GM23338 (cell line): Measurements from ENCODE around the gene GTSF1L. TPM values are rescaled to one million over a fixed set of nuclear protein-coding genes. Genes with fewer than 3 reads are reported as not detected.

Experiments
- ATAC-seq: fragments of 200-7000 bp; cut with Tn5 transposase; 3 replicates; pipeline ENCODE4 v1.9.1; 2020
- DNase-seq: peaks from one replicate; pipeline ENCODE4 v3.0.0-alpha.2; 2015; ENCODE audit warnings: low spot score
- H2AFZ ChIP-seq: fragments of 200-600 bp; sonication (generic); 2 replicates; pipeline ENCODE4 v1.8.0; 2016; ENCODE audit warnings: antibody characterized with exemption, mild to moderate bottlenecking, moderate library complexity
- H3F3A ChIP-seq: fragments of 200-600 bp; sonication (generic); replicated peaks from 2 replicates; pipeline ENCODE4 v1.8.0; 2017; ENCODE audit warnings: antibody characterized with exemption, mixed run types, low read depth
- H3K27ac ChIP-seq: fragments of 200-600 bp; sonication (generic); 2 replicates; pipeline ENCODE4 v1.6.1; 2016; ENCODE audit warnings: low read depth
- H3K27me3 ChIP-seq: fragments of 200-600 bp; sonication (generic); 2 replicates; pipeline ENCODE4 v1.8.0; 2016; ENCODE audit warnings: mild to moderate bottlenecking, mixed run types, moderate library complexity; ENCODE audit not compliant: insufficient read depth
- H3K36me3 ChIP-seq: fragments of 200-600 bp; sonication (generic); 2 replicates; pipeline ENCODE4 v1.8.0; 2016; ENCODE audit warnings: mild to moderate bottlenecking; ENCODE audit not compliant: insufficient read depth
- H3K4me1 ChIP-seq: fragments of 200-600 bp; sonication (generic); 2 replicates; pipeline ENCODE4 v1.8.0; 2016; ENCODE audit warnings: mild to moderate bottlenecking, moderate library complexity; ENCODE audit not compliant: insufficient read depth
- H3K4me2 ChIP-seq: fragments of 200-600 bp; sonication (generic); 2 replicates; pipeline ENCODE4 v1.7.1; 2017; ENCODE audit warnings: mixed run types
- H3K4me3 ChIP-seq: fragments of 200-600 bp; sonication (generic); 2 replicates; pipeline ENCODE4 v1.6.1; 2016; ENCODE audit warnings: mixed run types
- H3K79me2 ChIP-seq: fragments of 200-600 bp; sonication (generic); replicated peaks from 2 replicates; pipeline ENCODE4 v1.8.0; 2017; ENCODE audit warnings: mild to moderate bottlenecking; ENCODE audit not compliant: insufficient read depth
- H3K9me2 ChIP-seq: fragments of 200-600 bp; sonication (generic); 2 replicates; pipeline ENCODE4 v1.8.0; 2017; ENCODE audit not compliant: insufficient read depth
- H4K20me1 ChIP-seq: fragments of 200-600 bp; sonication (generic); replicated peaks from 2 replicates; pipeline ENCODE4 v1.8.0; 2017; ENCODE audit warnings: mild to moderate bottlenecking; ENCODE audit not compliant: insufficient read depth
- H3K27ac Mint-ChIP-seq: 2 replicates; pipeline ENCODE4 v1.8.0; 2020; ENCODE audit warnings: inconsistent platforms, mild to moderate bottlenecking, moderate library complexity, mixed read lengths
- H3K27me3 Mint-ChIP-seq: 3 replicates; pipeline ENCODE4 v1.8.0; 2022; ENCODE audit warnings: low read depth, mild to moderate bottlenecking, moderate library complexity, mixed read lengths, inconsistent platforms; ENCODE audit not compliant: insufficient read depth, poor library complexity
- H3K36me3 Mint-ChIP-seq: 3 replicates; pipeline ENCODE4 v1.8.0; 2021; ENCODE audit warnings: low read depth, mild to moderate bottlenecking, inconsistent platforms, moderate library complexity, mixed read lengths
- H3K4me1 Mint-ChIP-seq: 3 replicates; pipeline ENCODE4 v1.8.0; 2020; ENCODE audit warnings: mild to moderate bottlenecking, inconsistent platforms, mixed read lengths
- H3K4me3 Mint-ChIP-seq: 3 replicates; pipeline ENCODE4 v1.8.0; 2021; ENCODE audit warnings: moderate library complexity, mild to moderate bottlenecking, inconsistent platforms, mixed read lengths
- H3K9me3 Mint-ChIP-seq: 3 replicates; pipeline ENCODE4 v1.8.0; 2020; ENCODE audit warnings: moderate library complexity, mild to moderate bottlenecking, inconsistent platforms, mixed read lengths
- JUNB ChIP-seq: IDR thresholded peaks from one replicate; pipeline ENCODE4 v1.6.1; 2016; ENCODE audit warnings: antibody characterized with exemption; ENCODE audit not compliant: unreplicated experiment
- NANOG ChIP-seq: IDR thresholded peaks from 2 replicates; pipeline ENCODE4 v1.6.1; 2016; ENCODE audit warnings: antibody characterized with exemption, borderline replicate concordance
- POLR2AphosphoS5 ChIP-seq: IDR thresholded peaks from 2 replicates; pipeline ENCODE4 v1.6.1; 2016; ENCODE audit warnings: antibody characterized with exemption, low read depth
- REST ChIP-seq: IDR thresholded peaks from one replicate; pipeline ENCODE4 v1.6.1; 2018; ENCODE audit warnings: antibody characterized with exemption; ENCODE audit not compliant: unreplicated experiment
- STAT1 ChIP-seq: IDR thresholded peaks from one replicate; pipeline ENCODE4 v1.6.1; 2016; ENCODE audit warnings: antibody characterized with exemption; ENCODE audit not compliant: unreplicated experiment
- ZNF331 ChIP-seq: fragments of 250-450 bp; sonication (Bioruptor Pico); IDR thresholded peaks from 2 replicates; pipeline ENCODE4 v1.5.0; 2020; ENCODE audit warnings: low read depth, mild to moderate bottlenecking, moderate library complexity
- ZNF462 ChIP-seq: fragments of 250-450 bp; sonication (Bioruptor Pico); IDR thresholded peaks from 2 replicates; pipeline ENCODE4 v1.5.0; 2020; ENCODE audit warnings: mild to moderate bottlenecking, moderate library complexity
- polyA plus RNA-seq: library from polyadenylated mRNA; unstranded; fragments of >200 nt; fragmentation: Nextera tagmentation; extraction: Ambion mirVana; gene quantifications from 2 replicates; pipeline ENCODE4 v1.2.1, GENCODE V29; 2016
- total RNA-seq: library from RNA; depleted of rRNA; stranded (reverse); fragments of >200 nt; shearing (Covaris generic); gene quantifications from 2 replicates; pipeline ENCODE4 v1.2.3, GENCODE V29; 2014

GTSF1L gene
- total and polyA plus RNA-seq, 2 experiments from 2014 or later = not detected

- TF ChIP-seq ZNF462 = no peak
- TF ChIP-seq POLR2AphosphoS5 = no peak
Measured at GRCh38 chr20:43695571-43695970, 31.2 kb downstream of the GTSF1L start (continued).

GRCh38 chr20:43694763-43695162 lies 32.0 kb downstream of the GTSF1L start:
- H3K79me2 ChIP-seq = no peaks in the 10 kb centered on the region
- ATAC-seq (no peak), DNase-seq (no peak)
- Mint-ChIP-seq H3K27ac (no peak overlapping the region), H3K36me3 (peaks cover 58% of the 10 kb centered on the region), H3K9me3 (no peaks in the 10 kb centered on the region), H3K4me3 (no peak overlapping the region), H3K27me3 (no peaks in the 10 kb centered on the region), H3K4me1 (no peaks in the 10 kb centered on the region)
- H3K4me1 ChIP-seq = no peaks in the 10 kb centered on the region
- H3K27me3 ChIP-seq = no peaks in the 10 kb centered on the region
- H3K4me3 ChIP-seq = no peak overlapping the region
- no peaks in the 10 kb centered on the region for H3F3A ChIP-seq
- no peak overlapping the region for H3K27ac ChIP-seq
- no peaks in the 10 kb centered on the region for H3K9me2 ChIP-seq
- H4K20me1 ChIP-seq = peaks cover 17% of the 10 kb centered on the region
- H3K36me3 ChIP-seq = peaks cover 35% of the 10 kb centered on the region
- H2AFZ ChIP-seq = no peak overlapping the region
- no peak overlapping the region for H3K4me2 ChIP-seq
- no peak for TF ChIP-seq ZNF331 (CRISPR knock-in tag)
- no peak for TF ChIP-seq JUNB
- no peak for TF ChIP-seq ZNF462
- TF ChIP-seq STAT1 = no peak
- TF ChIP-seq NANOG = no peak
- TF ChIP-seq POLR2AphosphoS5 = no peak
- TF ChIP-seq REST = no peak
